ENCODE results near the gene MT1B. TPM values are rescaled to one million over a fixed set of nuclear protein-coding genes. Genes with fewer than 3 reads are reported as not detected.
A peak's percentile ranks its signal among the peaks of the same experiment; 100 is the strongest.

MT1B gene
- total and polyA plus RNA-seq, 4 donors, result 1.2 to 1.5 TPM; not detected in 2

- H3K27ac ChIP-seq (ENCODE audit: low read depth in 1 of 2, low read length in 2 of 2), result peak overlapping the region; percentile 98 to 99
Observed at GRCh38 chr16:56604966-56605365, 46.7 kb upstream of the MT1B start.

More at GRCh38 chr16:56604966-56605365, 46.7 kb upstream of the MT1B start:
- DNase-seq (ENCODE audit: low spot score), result no peak
- Histone ChIP-seq H3K4me1 (ENCODE audit: control insufficient read depth in 4 of 4, insufficient read depth in 4 of 4, low read length in 3 of 4) (peaks cover 4 to 27% (median 8%) of the 10 kb centered on the region in 4 donors), H3K9me3 (ENCODE audit: control insufficient read depth in 4 of 4, low read length in 3 of 4) (no peaks in the 10 kb centered on the region), H3K36me3 (ENCODE audit: control insufficient read depth in 4 of 4, insufficient read depth in 3 of 4, low read depth in 1 of 4, low read length in 3 of 4) (no peaks in the 10 kb centered on the region), H3K27me3 (ENCODE audit: control insufficient read depth in 4 of 4, insufficient read depth in 4 of 4, low read length in 3 of 4) (no peaks in the 10 kb centered on the region), H3K4me3 (ENCODE audit: low read depth in 1 of 3, low read length in 3 of 3) (no peak overlapping the region), H3K9ac (ENCODE audit: low read depth in 1 of 2, low read length in 2 of 2) (no peak overlapping the region)
- TF ChIP-seq GABPA (IDR thresholded peaks at IDR 0.05 in 1 of 2, conservative IDR thresholded peaks at IDR 0.05 in 1 of 2) (no peak), FOXA2 (IDR thresholded peaks at IDR 0.05) (no peak), JUND (IDR thresholded peaks at IDR 0.05) (no peak), HNF4G (IDR thresholded peaks at IDR 0.05) (no peak), CTCF (IDR thresholded peaks at IDR 0.05; ENCODE audit: low read depth, low read length, missing input control) (no peak), HNF4A (conservative IDR thresholded peaks at IDR 0.05) (no peak), NR2F2 (IDR thresholded peaks at IDR 0.05) (no peak), RAD21 (IDR thresholded peaks at IDR 0.05) (no peak), FOXA1 (IDR thresholded peaks at IDR 0.05) (no peak), EGR1 (IDR thresholded peaks at IDR 0.05; ENCODE audit: low read depth in 2 of 2) (no peak), TAF1 (conservative IDR thresholded peaks at IDR 0.05) (no peak), ATF3 (IDR thresholded peaks at IDR 0.05) (no peak), ZBTB33 (IDR thresholded peaks at IDR 0.05) (no peak), REST (IDR thresholded peaks at IDR 0.05) (no peak), YY1 (IDR thresholded peaks at IDR 0.05) (no peak), RXRA (IDR thresholded peaks at IDR 0.05) (no peak), SP1 (IDR thresholded peaks at IDR 0.05) (no peak), MAX (IDR thresholded peaks at IDR 0.05) (no peak)
- 97% methylated on average over 4 of the region's 4 CpGs for WGBS

Data from liver (tissue), 9 donors.